Endothelial cell of hepatic sinusoid (primary cell): ENCODE data around the gene PHOX2B.
"Not testable (repeated sequence)": the region's sequence is repeated elsewhere in the genome, so short reads cannot be mapped to it uniquely, and the experiment has no call there.

Experiments
- in situ Hi-C: cut with HindIII; loops from 2 replicates; pipeline ENCODE4 v1.10.0; 2017; ENCODE audit warnings: low sequenced_read_pairs

PHOX2B gene

GRCh38 chr4:41713768-41714167, 34.8 kb downstream of the PHOX2B start:
- in situ Hi-C loops, result no loop called here

GRCh38 chr4:41712425-41712824, 36.1 kb downstream of the PHOX2B start:
- in situ Hi-C loops, result no loop called here

GRCh38 chr4:41711654-41712053, 36.9 kb downstream of the PHOX2B start:
- in situ Hi-C loops, result not testable (repeated sequence)

GRCh38 chr4:41709844-41710481, 38.6 kb downstream of the PHOX2B start:
- in situ Hi-C loops, result no loop called here

GRCh38 chr4:41703785-41704184, 44.7 kb downstream of the PHOX2B start:
- in situ Hi-C loops, result no loop called here

- in situ Hi-C loops, result no loop called here
Observed at GRCh38 chr4:41702770-41703169, 45.8 kb downstream of the PHOX2B start.

GRCh38 chr4:41701983-41702382, 46.5 kb downstream of the PHOX2B start:
- in situ Hi-C loops, result no loop called here

- in situ Hi-C loops, result no loop called here
Observed at GRCh38 chr4:41696763-41697162, 51.8 kb downstream of the PHOX2B start.

- in situ Hi-C loops, result no loop called here
Observed at GRCh38 chr4:41696131-41696530, 52.4 kb downstream of the PHOX2B start.
